Lung (tissue), 12 donors: Measurements from ENCODE around the gene UBAP2. TPM values are rescaled to one million over a fixed set of nuclear protein-coding genes. Genes with fewer than 3 reads are reported as not detected.

Source experiments
- ATAC-seq: fragments of 200-7000 bp; cut with Tn5 transposase; one replicate; pipeline ENCODE4 v1.9.1; 2020; ENCODE audit warnings: moderate number of reproducible peaks; ENCODE audit not compliant: insufficient read depth, low FRiP score
- DNase-seq, 3 donors: peaks; one replicate each; pipeline ENCODE4 v3.0.0-alpha.2; 2013 to 2017
- H3K27ac ChIP-seq, 2 donors: one replicate each; pipeline ENCODE4 v1.5.1; 2013; ENCODE audit warnings: mild to moderate bottlenecking in 2 of 2, moderate library complexity in 2 of 2, control low read depth in 1 of 2, inconsistent platforms in 1 of 2, low read depth in 1 of 2, low read length in 1 of 2
- H3K27me3 ChIP-seq, 3 donors: one replicate each; pipeline ENCODE4 v1.5.1; 2013; ENCODE audit warnings: low read length in 2 of 3; ENCODE audit not compliant: control insufficient read depth in 3 of 3, insufficient read depth in 3 of 3
- H3K36me3 ChIP-seq, 4 donors: one replicate each; pipeline ENCODE4 v1.5.1; 2013; ENCODE audit warnings: low read length in 4 of 4, mild to moderate bottlenecking in 1 of 4, moderate library complexity in 1 of 4; ENCODE audit not compliant: control insufficient read depth in 4 of 4, insufficient read depth in 4 of 4
- H3K4me1 ChIP-seq, 5 donors: one replicate each; pipeline ENCODE4 v1.5.1; 2013; ENCODE audit warnings: low read length in 5 of 5, mild to moderate bottlenecking in 2 of 5, moderate library complexity in 1 of 5; ENCODE audit not compliant: control insufficient read depth in 5 of 5, insufficient read depth in 5 of 5
- H3K4me3 ChIP-seq: one replicate; pipeline ENCODE4 v1.5.1; 2013; ENCODE audit warnings: mild to moderate bottlenecking, control low read depth, moderate library complexity
- H3K9ac ChIP-seq, 2 donors: one replicate each; pipeline ENCODE4 v1.5.1; 2013; ENCODE audit warnings: low read length in 2 of 2, control low read depth in 1 of 2; ENCODE audit not compliant: insufficient read depth in 1 of 2
- H3K9me3 ChIP-seq, 4 donors: one replicate each; pipeline ENCODE4 v1.5.1; 2013; ENCODE audit warnings: low read length in 3 of 4, mild to moderate bottlenecking in 1 of 4, moderate library complexity in 1 of 4; ENCODE audit not compliant: control insufficient read depth in 4 of 4, insufficient read depth in 3 of 4
- CTCF ChIP-seq: IDR thresholded peaks from 2 replicates; pipeline ENCODE4 v1.5.1; 2012; ENCODE audit warnings: mild to moderate bottlenecking; ENCODE audit errors: control extremely low read depth, extremely low read depth
- WGBS, 2 donors: extraction: QIAGEN DNeasy Blood & Tissue Kit; methylation state at CpG; one replicate each; pipeline ENCODE4 v1.1.7; 2013; 5-methylcytosine and 5-hydroxymethylcytosine counted together
- polyA plus RNA-seq, 2 donors: library from polyadenylated mRNA; stranded (reverse); fragments of 200-250 nt; gene quantifications; one replicate each; pipeline ENCODE4 v1.2.1, GENCODE V29; 2013
- total RNA-seq, 2 donors: library from RNA; depleted of rRNA in 1 of 2; stranded (reverse); fragments of >200 nt in 1 of 2; gene quantifications; one replicate each; pipeline ENCODE4 v1.2.1, GENCODE V29; 2014 to 2021
- donor health status: control.
- donor health status: control.
- donor health status: Bipolar disorder and iron deficiency.
- donor health status: healthy.
- donor health status: DM: yes; HTN: yes; CAD: no.

Gene UBAP2
- total and polyA plus RNA-seq, 4 donors, result 12.6 to 45.4 (median 21.3) TPM

GRCh38 chr9:34059281-34059680, 10.6 kb upstream of the UBAP2 start:
- no peak for TF ChIP-seq CTCF
- Histone ChIP-seq H3K27ac (no peak overlapping the region), H3K4me1 (peaks cover 0 to 4% (median 0%) of the 10 kb centered on the region in 5 donors), H3K9ac (no peak overlapping the region), H3K27me3 (no peaks in the 10 kb centered on the region), H3K9me3 (no peaks in the 10 kb centered on the region), H3K36me3 (no peaks in the 10 kb centered on the region), H3K4me3 (no peak overlapping the region)
- ATAC-seq (no peak), DNase-seq (peak; percentile 39 to 64 (median 59))
- WGBS, 2 donors, result 52 to 57% methylated on average over 3 of the region's 3 CpGs

- WGBS, 2 donors, result 42 to 57% methylated on average over 18 of the region's 18 CpGs
- peak; percentile 15 to 31 (median 28) for DNase-seq
- ATAC-seq, result no peak
- H3K27me3 ChIP-seq, result no peaks in the 10 kb centered on the region
- H3K27ac ChIP-seq, result peak overlapping the region; percentile 47 to 90
- TF ChIP-seq CTCF, result no peak
- H3K9ac ChIP-seq, result peak overlapping the region; percentile 29 to 79
- peaks cover 0 to 24% (median 10%) of the 10 kb centered on the region in 5 donors for H3K4me1 ChIP-seq
- H3K36me3 ChIP-seq, result no peaks in the 10 kb centered on the region
- no peak overlapping the region for H3K4me3 ChIP-seq
- H3K9me3 ChIP-seq, result no peaks in the 10 kb centered on the region
Measured at GRCh38 chr9:34049630-34050384, 1.1 kb upstream of the UBAP2 start.

- peak; percentile 10 for ATAC-seq
Measured at GRCh38 chr9:34047864-34048726, 592 bp downstream of the UBAP2 start.

More at GRCh38 chr9:34047864-34048726, 592 bp downstream of the UBAP2 start:
- peak; percentile 15 to 38 (median 24) for DNase-seq
- Histone ChIP-seq H3K27me3 (no peaks in the 10 kb centered on the region), H3K9me3 (no peaks in the 10 kb centered on the region), H3K27ac (peak overlapping the region; percentile 90 to 94), H3K4me3 (peak overlapping the region; percentile 63), H3K4me1 (peaks cover 0 to 24% (median 10%) of the 10 kb centered on the region in 5 donors), H3K36me3 (no peaks in the 10 kb centered on the region), H3K9ac (peak overlapping the region; percentile 91 to 94)
- TF ChIP-seq CTCF, result no peak
- 1% methylated on average over 29 of the region's 29 CpGs for WGBS, 2 donors
